HG03175 (cell line): Measurements from ENCODE around the gene METTL8.

Experiments
- ATAC-seq: cut with Tn5 transposase; IDR thresholded peaks from one replicate; pipeline ENCODE4 v1.9.1; 2021; ENCODE audit warnings: mild to moderate bottlenecking, moderate library complexity; ENCODE audit not compliant: unreplicated experiment

Gene METTL8

GRCh38 chr2:171433763-171434012 is at the start of gene METTL8:
METTL8 (minus strand) TSS chr2:171433990; CDS start chr2:171392185, 41,805 bp downstream.
- no peak for ATAC-seq

GRCh38 chr2:171482877-171483276 is 49.1 kb upstream of the METTL8 start:
- ATAC-seq = no peak

GRCh38 chr2:171482308-171482707 is 48.5 kb upstream of the METTL8 start:
- no peak for ATAC-seq

- ATAC-seq = no peak
Measured at GRCh38 chr2:171480908-171481307, 47.1 kb upstream of the METTL8 start.

- ATAC-seq = no peak
Measured at GRCh38 chr2:171479154-171479814, 45.5 kb upstream of the METTL8 start.

GRCh38 chr2:171478345-171478744 is 44.6 kb upstream of the METTL8 start:
- no peak for ATAC-seq

- no peak for ATAC-seq
Measured at GRCh38 chr2:171475979-171476378, 42.2 kb upstream of the METTL8 start.

- ATAC-seq = no peak
Measured at GRCh38 chr2:171470129-171470528, 36.3 kb upstream of the METTL8 start.

GRCh38 chr2:171469176-171469575 is 35.4 kb upstream of the METTL8 start:
- no peak for ATAC-seq

- ATAC-seq = no peak
Measured at GRCh38 chr2:171460537-171460936, 26.7 kb upstream of the METTL8 start.

GRCh38 chr2:171459498-171459897 is 25.7 kb upstream of the METTL8 start:
- ATAC-seq = no peak

GRCh38 chr2:171452773-171453172 is 19.0 kb upstream of the METTL8 start:
- no peak for ATAC-seq

GRCh38 chr2:171451074-171451473 is 17.3 kb upstream of the METTL8 start:
- ATAC-seq = no peak

- no peak for ATAC-seq
Measured at GRCh38 chr2:171447675-171448074, 13.9 kb upstream of the METTL8 start.

- ATAC-seq = no peak
Measured at GRCh38 chr2:171441470-171441869, 7.7 kb upstream of the METTL8 start.

GRCh38 chr2:171436307-171436706 is 2.5 kb upstream of the METTL8 start:
- no peak for ATAC-seq

- peak; percentile 92 for ATAC-seq
Measured at GRCh38 chr2:171434013-171434989, 511 bp upstream of the METTL8 start, which contains the start of gene DCAF17. DCAF17 (plus strand) TSS chr2:171434226; CDS start chr2:171434578, 352 bp downstream.

- peak; percentile 15 for ATAC-seq
Measured at GRCh38 chr2:171432969-171433762, 624 bp downstream of the METTL8 start.

- ATAC-seq = no peak
Measured at GRCh38 chr2:171432206-171432968, 1.4 kb downstream of the METTL8 start.

- ATAC-seq = no peak
Measured at GRCh38 chr2:171431677-171432167, 2.1 kb downstream of the METTL8 start.
